Measurements from ENCODE around the gene NPAS3. TPM values are rescaled to one million over a fixed set of nuclear protein-coding genes. Genes with fewer than 3 reads are reported as not detected.

The NPAS3 gene
- total RNA-seq, 4 donors from 2014 or later: 0.13 to 1.1 (median 0.47) TPM; not detected in 1

DNA sequence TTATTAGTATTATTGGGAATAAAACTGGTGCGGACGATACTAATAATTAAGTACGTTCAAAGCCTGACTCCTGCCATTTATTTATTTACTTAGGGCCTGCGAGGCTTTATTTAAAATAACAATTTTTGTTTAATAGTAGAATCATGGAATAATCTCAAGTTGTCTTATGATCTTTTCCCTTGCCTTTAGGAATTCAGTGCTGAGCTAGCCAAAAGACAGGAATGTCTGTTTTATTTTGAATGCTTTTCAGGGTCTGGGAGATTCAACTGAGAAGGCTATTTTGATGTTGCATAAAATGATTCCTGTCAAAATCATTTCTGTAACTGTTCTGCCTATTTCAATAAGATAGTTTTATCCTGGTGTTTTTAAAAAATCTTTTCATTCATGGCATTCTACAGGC is 522.4 kb downstream of the NPAS3 start:
- Histone ChIP-seq H3K36me3 (no peaks in the 10 kb centered on the region), H3K27ac (no peak overlapping the region), H3K4me1 (peaks cover 0 to 4% (median 0%) of the 10 kb centered on the region in 3 donors), H3K27me3 (no peaks in the 10 kb centered on the region), H3K4me3 (no peak overlapping the region), H3K9me3 (no peaks in the 10 kb centered on the region)
- TF ChIP-seq, protein P1, sequence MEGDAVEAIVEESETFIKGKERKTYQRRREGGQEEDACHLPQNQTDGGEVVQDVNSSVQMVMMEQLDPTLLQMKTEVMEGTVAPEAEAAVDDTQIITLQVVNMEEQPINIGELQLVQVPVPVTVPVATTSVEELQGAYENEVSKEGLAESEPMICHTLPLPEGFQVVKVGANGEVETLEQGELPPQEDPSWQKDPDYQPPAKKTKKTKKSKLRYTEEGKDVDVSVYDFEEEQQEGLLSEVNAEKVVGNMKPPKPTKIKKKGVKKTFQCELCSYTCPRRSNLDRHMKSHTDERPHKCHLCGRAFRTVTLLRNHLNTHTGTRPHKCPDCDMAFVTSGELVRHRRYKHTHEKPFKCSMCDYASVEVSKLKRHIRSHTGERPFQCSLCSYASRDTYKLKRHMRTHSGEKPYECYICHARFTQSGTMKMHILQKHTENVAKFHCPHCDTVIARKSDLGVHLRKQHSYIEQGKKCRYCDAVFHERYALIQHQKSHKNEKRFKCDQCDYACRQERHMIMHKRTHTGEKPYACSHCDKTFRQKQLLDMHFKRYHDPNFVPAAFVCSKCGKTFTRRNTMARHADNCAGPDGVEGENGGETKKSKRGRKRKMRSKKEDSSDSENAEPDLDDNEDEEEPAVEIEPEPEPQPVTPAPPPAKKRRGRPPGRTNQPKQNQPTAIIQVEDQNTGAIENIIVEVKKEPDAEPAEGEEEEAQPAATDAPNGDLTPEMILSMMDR (IDR thresholded peaks at IDR 0.05): no peak
- no peak for TF ChIP-seq POLR2A (IDR thresholded peaks at IDR 0.05)
- intact Hi-C loops (cut with DNase I): no loop called here
- WGBS, 2 donors: 64 to 80% methylated on average over 4 of the region's 4 CpGs
- DNase-seq: no peak

DNA sequence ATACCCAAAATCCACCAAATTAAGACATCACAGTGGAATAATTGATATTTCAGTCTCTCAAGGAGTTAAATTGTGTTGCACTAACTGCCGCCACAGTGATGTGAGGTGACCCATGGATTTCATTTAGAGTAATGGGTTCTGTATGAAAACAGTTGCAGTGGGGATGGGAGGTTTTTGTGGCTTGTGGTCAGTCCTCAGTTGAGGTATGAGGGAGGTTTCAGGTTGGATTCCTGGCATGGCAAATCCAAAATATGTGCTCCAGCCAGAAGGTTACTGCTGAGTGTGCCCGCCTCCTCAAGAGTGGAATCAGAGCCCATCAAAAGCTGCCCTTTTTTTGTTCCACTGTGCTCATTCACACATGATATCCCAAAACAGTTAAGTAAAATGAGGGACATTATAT is 525.1 kb downstream of the NPAS3 start:
- no peak for DNase-seq
- Histone ChIP-seq H3K27me3 (no peaks in the 10 kb centered on the region), H3K27ac (no peak overlapping the region), H3K4me3 (no peak overlapping the region), H3K36me3 (no peaks in the 10 kb centered on the region), H3K9me3 (no peaks in the 10 kb centered on the region), H3K4me1 (no peaks in the 10 kb centered on the region)
- 76 to 92% methylated on average over 2 of the region's 2 CpGs for WGBS, 2 donors
- TF ChIP-seq POLR2A (IDR thresholded peaks at IDR 0.05): no peak
- TF ChIP-seq, protein P1 (IDR thresholded peaks at IDR 0.05): no peak
- intact Hi-C loops (cut with DNase I): no loop called here

DNA sequence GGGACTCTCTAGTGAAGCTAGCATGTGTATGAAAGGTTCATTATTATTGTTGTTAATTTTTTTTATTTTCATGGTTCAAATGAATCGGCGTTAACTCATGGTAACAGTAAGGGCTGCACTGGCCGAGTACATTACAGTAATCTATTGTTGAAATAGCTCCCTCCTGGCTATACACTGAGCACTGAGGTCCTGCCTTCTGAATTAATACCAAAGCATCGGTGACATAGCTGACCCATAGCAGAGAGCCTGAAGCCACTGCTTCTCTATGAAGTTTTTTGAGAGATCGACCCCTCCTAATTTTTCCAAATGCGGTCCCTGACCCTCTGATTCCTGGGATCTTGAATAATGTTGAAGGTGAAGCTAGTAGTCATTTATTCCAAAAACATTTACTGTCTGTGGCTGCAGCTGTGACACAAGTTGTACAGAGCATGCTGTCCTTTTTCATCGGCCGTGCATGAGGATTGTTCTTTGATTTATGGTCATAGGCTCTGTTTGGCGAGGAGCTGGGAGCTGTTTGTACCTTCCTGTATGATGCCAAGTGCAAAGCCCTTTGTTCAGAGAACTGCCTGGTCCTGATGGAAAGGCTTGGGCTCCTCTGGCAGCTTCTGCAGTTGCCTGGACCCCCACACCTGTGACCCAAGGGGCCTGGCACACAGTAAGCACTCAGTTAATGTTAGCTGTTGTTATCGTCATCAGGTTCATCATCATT is 525.7 kb downstream of the NPAS3 start:
- Histone ChIP-seq H3K4me3 (no peak overlapping the region), H3K27me3 (no peaks in the 10 kb centered on the region), H3K4me1 (no peaks in the 10 kb centered on the region), H3K9me3 (no peaks in the 10 kb centered on the region), H3K27ac (no peak overlapping the region), H3K36me3 (no peaks in the 10 kb centered on the region)
- 82 to 90% methylated on average over 9 to 10 of the region's 10 CpGs for WGBS, 2 donors
- DNase-seq: no peak
- TF ChIP-seq, protein P1 (IDR thresholded peaks at IDR 0.05): no peak
- no peak for TF ChIP-seq POLR2A (IDR thresholded peaks at IDR 0.05)
- intact Hi-C loops (cut with DNase I): no loop called here

DNA sequence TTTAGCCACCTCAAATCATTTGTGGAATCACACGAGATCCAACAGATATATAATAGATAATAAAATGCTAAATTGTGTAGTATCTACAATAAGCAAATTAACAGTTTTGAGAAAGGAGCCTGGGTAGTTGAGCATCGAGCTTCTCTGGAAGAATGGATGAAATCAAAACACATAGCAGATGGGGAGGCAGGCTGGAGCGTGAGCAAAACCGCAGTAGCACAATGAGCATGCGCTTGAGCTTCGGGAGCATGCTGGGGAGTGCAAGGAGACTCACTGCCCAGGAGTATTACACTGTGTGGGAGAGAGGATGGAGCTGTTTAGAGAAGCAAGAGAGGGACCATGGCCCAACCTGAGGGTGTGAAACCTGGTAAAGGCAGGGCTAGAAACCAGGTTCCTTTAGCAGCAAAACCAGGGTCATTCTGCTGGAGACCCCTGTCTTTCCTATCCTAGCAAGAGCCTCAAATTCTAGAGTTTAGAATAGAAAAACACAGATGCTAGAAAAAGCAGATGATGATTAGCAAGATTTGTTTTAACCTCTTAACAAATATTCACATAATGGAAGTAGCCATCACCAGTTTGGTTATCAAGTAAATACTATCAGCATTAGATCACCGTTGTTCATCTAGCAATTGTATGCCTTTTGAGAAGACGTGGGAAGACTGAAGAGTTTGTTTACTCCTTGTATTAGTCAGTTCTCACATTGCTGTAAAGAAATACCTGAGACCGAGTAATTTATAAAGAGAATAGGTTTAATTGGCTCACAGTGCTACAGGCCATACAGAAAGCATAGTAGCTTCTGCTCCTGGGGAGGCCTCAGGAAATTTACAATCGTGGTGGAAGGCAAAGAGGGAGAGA is 527.4 kb downstream of the NPAS3 start:
- 71 to 74% methylated on average over 10 of the region's 10 CpGs for WGBS, 2 donors

More for the DNA sequence above, 527.4 kb downstream of the NPAS3 start:
- H3K27ac ChIP-seq: no peak overlapping the region
- H3K9me3 ChIP-seq: no peaks in the 10 kb centered on the region
- H3K4me1 ChIP-seq: no peaks in the 10 kb centered on the region
- intact Hi-C loops (cut with DNase I): no loop called here
- no peak for DNase-seq
- H3K36me3 ChIP-seq: no peaks in the 10 kb centered on the region
- H3K4me3 ChIP-seq: no peak overlapping the region
- TF ChIP-seq POLR2A (IDR thresholded peaks at IDR 0.05): no peak
- TF ChIP-seq, protein P1 (IDR thresholded peaks at IDR 0.05): no peak
- H3K27me3 ChIP-seq: no peaks in the 10 kb centered on the region
